B cell (primary cell): Measurements from ENCODE around the gene CSNK2A2.

Source experiments
- EZH2 ChIP-seq: IDR thresholded peaks from 2 replicates; pipeline ENCODE4 v1.6.1; 2012; ENCODE audit warnings: borderline replicate concordance, low read depth, mild to moderate bottlenecking, moderate library complexity, low read length; ENCODE audit not compliant: insufficient read depth, poor library complexity, severe bottlenecking
- TF ChIP-seq, protein P1 (sequence below): fragments of 200-600 bp; IDR thresholded peaks from one replicate; pipeline ENCODE4 v1.8.0; 2022; ENCODE audit warnings: antibody characterized with exemption, mild to moderate bottlenecking

DNA sequence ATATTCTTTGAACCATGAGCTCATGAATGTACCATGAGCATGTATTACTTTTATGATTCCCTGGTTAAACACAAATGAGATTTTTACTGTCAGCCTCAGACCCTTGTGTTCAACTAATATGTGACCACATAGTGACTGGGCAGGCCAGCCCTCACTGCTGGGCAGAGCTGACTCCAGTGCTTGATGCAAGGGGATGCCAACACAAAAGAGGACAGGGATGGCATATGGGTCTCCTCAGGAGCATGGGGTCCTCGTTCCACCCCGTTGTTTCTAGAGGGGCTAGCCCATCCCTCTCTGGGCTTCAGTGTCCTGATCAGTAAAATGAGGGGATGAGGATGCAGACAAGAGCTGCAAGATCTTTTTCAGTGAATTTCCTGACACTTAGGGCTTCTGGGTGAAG is 88.0 kb downstream of the CSNK2A2 start:
- TF ChIP-seq, protein P1, sequence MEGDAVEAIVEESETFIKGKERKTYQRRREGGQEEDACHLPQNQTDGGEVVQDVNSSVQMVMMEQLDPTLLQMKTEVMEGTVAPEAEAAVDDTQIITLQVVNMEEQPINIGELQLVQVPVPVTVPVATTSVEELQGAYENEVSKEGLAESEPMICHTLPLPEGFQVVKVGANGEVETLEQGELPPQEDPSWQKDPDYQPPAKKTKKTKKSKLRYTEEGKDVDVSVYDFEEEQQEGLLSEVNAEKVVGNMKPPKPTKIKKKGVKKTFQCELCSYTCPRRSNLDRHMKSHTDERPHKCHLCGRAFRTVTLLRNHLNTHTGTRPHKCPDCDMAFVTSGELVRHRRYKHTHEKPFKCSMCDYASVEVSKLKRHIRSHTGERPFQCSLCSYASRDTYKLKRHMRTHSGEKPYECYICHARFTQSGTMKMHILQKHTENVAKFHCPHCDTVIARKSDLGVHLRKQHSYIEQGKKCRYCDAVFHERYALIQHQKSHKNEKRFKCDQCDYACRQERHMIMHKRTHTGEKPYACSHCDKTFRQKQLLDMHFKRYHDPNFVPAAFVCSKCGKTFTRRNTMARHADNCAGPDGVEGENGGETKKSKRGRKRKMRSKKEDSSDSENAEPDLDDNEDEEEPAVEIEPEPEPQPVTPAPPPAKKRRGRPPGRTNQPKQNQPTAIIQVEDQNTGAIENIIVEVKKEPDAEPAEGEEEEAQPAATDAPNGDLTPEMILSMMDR = no peak
- no peak for TF ChIP-seq EZH2
